ENCODE results near the gene HMOX2. TPM values are rescaled to one million over a fixed set of nuclear protein-coding genes. Genes with fewer than 3 reads are reported as not detected.
A peak's percentile ranks its signal among the peaks of the same experiment; 100 is the strongest.

The HMOX2 gene
- total RNA-seq, 1 donor from 2014 or later: 44.2 TPM

- no peak for DNase-seq (ENCODE audit: low spot score)
Observed at GRCh38 chr16:4463522-4464163, 12.6 kb upstream of the HMOX2 start.

- DNase-seq (ENCODE audit: low spot score): no peak
Observed at GRCh38 chr16:4465977-4466779, 10.0 kb upstream of the HMOX2 start.

GRCh38 chr16:4467916-4468315, 8.3 kb upstream of the HMOX2 start:
- DNase-seq (ENCODE audit: low spot score): no peak

GRCh38 chr16:4468972-4469371, 7.2 kb upstream of the HMOX2 start:
- DNase-seq (ENCODE audit: low spot score): no peak

GRCh38 chr16:4471869-4472268, 4.3 kb upstream of the HMOX2 start:
- no peak for DNase-seq (ENCODE audit: low spot score)

- no peak for DNase-seq (ENCODE audit: low spot score)
Observed at GRCh38 chr16:4472880-4473279, 3.3 kb upstream of the HMOX2 start.

GRCh38 chr16:4474192-4474961, 1.8 kb upstream of the HMOX2 start, which contains the start of gene NMRAL1:
Gene NMRAL1 (minus strand): TSS chr16:4474625. CDS start chr16:4474132, 493 bp downstream.
- DNase-seq (ENCODE audit: low spot score): peak; percentile 95

- no peak for DNase-seq (ENCODE audit: low spot score)
Observed at GRCh38 chr16:4477966-4478365, 1.8 kb downstream of the HMOX2 start.

GRCh38 chr16:4481526-4481925, 5.3 kb downstream of the HMOX2 start:
- DNase-seq (ENCODE audit: low spot score): no peak

- no peak for DNase-seq (ENCODE audit: low spot score)
Observed at GRCh38 chr16:4481963-4482362, 5.8 kb downstream of the HMOX2 start.

GRCh38 chr16:4486126-4486893, 10.1 kb downstream of the HMOX2 start:
- no peak for DNase-seq (ENCODE audit: low spot score)

GRCh38 chr16:4487955-4488498, 11.8 kb downstream of the HMOX2 start:
- DNase-seq (ENCODE audit: low spot score): no peak

GRCh38 chr16:4488499-4488967, 12.3 kb downstream of the HMOX2 start:
- DNase-seq (ENCODE audit: low spot score): no peak

GRCh38 chr16:4489030-4489429, 12.8 kb downstream of the HMOX2 start:
- DNase-seq (ENCODE audit: low spot score): no peak

GRCh38 chr16:4491898-4492297, 15.7 kb downstream of the HMOX2 start:
- no peak for DNase-seq (ENCODE audit: low spot score)

- DNase-seq (ENCODE audit: low spot score): no peak
Observed at GRCh38 chr16:4494746-4495490, 18.7 kb downstream of the HMOX2 start.

GRCh38 chr16:4495766-4496165, 19.6 kb downstream of the HMOX2 start:
- no peak for DNase-seq (ENCODE audit: low spot score)

GRCh38 chr16:4496305-4496704, 20.1 kb downstream of the HMOX2 start:
- DNase-seq (ENCODE audit: low spot score): no peak

- DNase-seq (ENCODE audit: low spot score): no peak
Observed at GRCh38 chr16:4498546-4499195, 22.5 kb downstream of the HMOX2 start.

GRCh38 chr16:4499196-4499555, 23.0 kb downstream of the HMOX2 start:
- DNase-seq (ENCODE audit: low spot score): no peak
